CD4-positive, alpha-beta T cell (primary cell): ENCODE measurements around the gene LCN12. TPM values are rescaled to one million over a fixed set of nuclear protein-coding genes. Genes with fewer than 3 reads are reported as not detected.

Experiments used
- ATAC-seq: fragments of 200-7000 bp; cut with Tn5 transposase; one replicate; pipeline ENCODE4 v1.10.0; 2022; ENCODE audit warnings: mild to moderate bottlenecking; ENCODE audit not compliant: poor library complexity
- CTCF ChIA-PET: fragments of 350-600 bp; sonication (Branson Sonifier 250); formaldehyde crosslinking; loops from one replicate; lab custom pipeline; 2021; ENCODE audit warnings: antibody characterized with exemption, inconsistent platforms; lab: Charles Lee
- POLR2A ChIA-PET: fragments of 350-600 bp; sonication (Branson Sonifier 250); formaldehyde crosslinking; loops from one replicate; lab custom pipeline; 2021; ENCODE audit warnings: antibody characterized with exemption, inconsistent platforms; lab: Charles Lee
- DNase-seq, 14 experiments: peaks; one replicate each; pipeline ENCODE4 v3.0.0-alpha.2; 2013 to 2020; ENCODE audit warnings: mixed read lengths in 2 of 14
- H3K27ac ChIP-seq, 2 donors: one replicate each; pipeline versions ENCODE4 v1.5.1 to v1.7.0; 2013; ENCODE audit warnings: low read length in 2 of 2, low read depth in 1 of 2, mild to moderate bottlenecking in 1 of 2
- H3K27me3 ChIP-seq, 2 experiments: 1 replicate in 1 of 2; 2 replicates in 1 of 2; pipeline versions ENCODE4 v1.6.1 to v1.7.0; 2013; ENCODE audit warnings: low read length in 2 of 2, control low read depth in 1 of 2, mild to moderate bottlenecking in 1 of 2, moderate library complexity in 1 of 2; ENCODE audit not compliant: insufficient read depth in 2 of 2, control insufficient read depth in 1 of 2
- H3K36me3 ChIP-seq: one replicate; pipeline ENCODE4 v1.6.1; 2013; ENCODE audit warnings: low read length, control low read depth; ENCODE audit not compliant: insufficient read depth
- H3K4me1 ChIP-seq: one replicate; pipeline ENCODE4 v1.6.1; 2013; ENCODE audit warnings: low read length, control low read depth; ENCODE audit not compliant: insufficient read depth
- H3K4me3 ChIP-seq: one replicate; pipeline ENCODE4 v1.5.1; 2013; ENCODE audit warnings: mild to moderate bottlenecking, low read length, moderate library complexity
- H3K9me3 ChIP-seq, 2 experiments: 1 replicate in 1 of 2; 2 replicates in 1 of 2; pipeline versions ENCODE4 v1.6.1 to v1.7.0; 2013; ENCODE audit warnings: low read length in 2 of 2, mild to moderate bottlenecking in 2 of 2, control low read depth in 1 of 2, moderate library complexity in 1 of 2; ENCODE audit not compliant: control insufficient read depth in 1 of 2, insufficient read depth in 1 of 2
- H3K27ac Mint-ChIP-seq: one replicate; pipeline ENCODE4 v1.8.0; 2020; ENCODE audit warnings: mixed read lengths
- H3K27me3 Mint-ChIP-seq: one replicate; pipeline ENCODE4 v1.8.0; 2021; ENCODE audit warnings: mixed read lengths
- H3K36me3 Mint-ChIP-seq: one replicate; pipeline ENCODE4 v1.8.0; 2021; ENCODE audit warnings: low read depth, mixed read lengths
- H3K4me1 Mint-ChIP-seq: one replicate; pipeline ENCODE4 v1.8.0; 2021; ENCODE audit warnings: low read depth, mixed read lengths
- H3K4me3 Mint-ChIP-seq: one replicate; pipeline ENCODE4 v1.8.0; 2020; ENCODE audit warnings: mild to moderate bottlenecking, mixed read lengths
- H3K9me3 Mint-ChIP-seq: one replicate; pipeline ENCODE4 v1.8.0; 2020; ENCODE audit warnings: mixed read lengths
- CTCF ChIP-seq: fragments of 200-600 bp; IDR thresholded peaks from one replicate; pipeline ENCODE4 v1.8.0; 2022; ENCODE audit warnings: antibody characterized with exemption, mild to moderate bottlenecking
- intact Hi-C, 2 experiments: fragments of 100-400 bp; cut with DNase I in 1 of 2; cut with micrococcal nuclease in 1 of 2; formaldehyde crosslinking; loops; one replicate each; pipeline versions ENCODE4 v1.15.1 to v1.9.0; 2023 to 2025; cut with DNase I, micrococcal nuclease
- total RNA-seq, 174 experiments: library from RNA in 2 of 174; stranded (reverse) in 2 of 174; gene quantifications; one replicate each; pipeline ENCODE4 v1.2.3 and lab custom pipeline; 2021 to 2026

The LCN12 gene
- total RNA-seq, 2 experiments from 2014 or later: 1.3 to 1.5 TPM

- no peak overlapping the region for H3K4me3 ChIP-seq
- no peaks in the 10 kb centered on the region for H3K36me3 ChIP-seq
- ChIA-PET CTCF (no interaction called here), POLR2A (no interaction called here)
- H3K36me3 Mint-ChIP-seq: no peaks in the 10 kb centered on the region
- no peaks in the 10 kb centered on the region for H3K27me3 Mint-ChIP-seq
- TF ChIP-seq CTCF: no peak
- H3K9me3 ChIP-seq: no peaks in the 10 kb centered on the region
- no peak overlapping the region for H3K27ac ChIP-seq
- H3K4me1 Mint-ChIP-seq: peaks cover 29% of the 10 kb centered on the region
- no peak overlapping the region for H3K27ac Mint-ChIP-seq
- ATAC-seq: no peak
- DNase-seq: no peak
- H3K27me3 ChIP-seq: no peaks in the 10 kb centered on the region
- no peak overlapping the region for H3K4me3 Mint-ChIP-seq
- no peaks in the 10 kb centered on the region for H3K9me3 Mint-ChIP-seq
- peaks cover 78% of the 10 kb centered on the region for H3K4me1 ChIP-seq
- intact Hi-C loops: no loop called here
These were observed 11.7 kb downstream of the LCN12 start for GRCh38 chr9:136963751-136964150.

- Histone ChIP-seq H3K27ac (no peak overlapping the region), H3K27me3 (no peaks in the 10 kb centered on the region), H3K36me3 (no peaks in the 10 kb centered on the region), H3K4me1 (peaks cover 74% of the 10 kb centered on the region), H3K4me3 (no peak overlapping the region), H3K9me3 (no peaks in the 10 kb centered on the region)
- H3K4me1 Mint-ChIP-seq: peaks cover 29% of the 10 kb centered on the region
- H3K36me3 Mint-ChIP-seq: no peaks in the 10 kb centered on the region
- H3K4me3 Mint-ChIP-seq: no peak overlapping the region
- no peaks in the 10 kb centered on the region for H3K27me3 Mint-ChIP-seq
- DNase-seq: no peak
- TF ChIP-seq CTCF: no peak
- no peak for ATAC-seq
- intact Hi-C loops: no loop called here
- no peak overlapping the region for H3K27ac Mint-ChIP-seq
- CTCF ChIA-PET: no interaction called here
- POLR2A ChIA-PET: no interaction called here
- H3K9me3 Mint-ChIP-seq: no peaks in the 10 kb centered on the region
These were observed 12.2 kb downstream of the LCN12 start for GRCh38 chr9:136964171-136964689.

- H3K36me3 ChIP-seq: no peaks in the 10 kb centered on the region
- H3K27me3 ChIP-seq: no peaks in the 10 kb centered on the region
- ChIA-PET CTCF (no interaction called here), POLR2A (interaction anchor here (1.3 kb wide), 1 partner anchor 27 kb away, joined by 3 read pairs; the partner anchor contains the start of gene PAXX)
- H3K27ac Mint-ChIP-seq: no peak overlapping the region
- no peak overlapping the region for H3K27ac ChIP-seq
- H3K4me1 Mint-ChIP-seq: peaks cover 28% of the 10 kb centered on the region
- intact Hi-C loops: no loop called here
- H3K27me3 Mint-ChIP-seq: no peaks in the 10 kb centered on the region
- no peaks in the 10 kb centered on the region for H3K36me3 Mint-ChIP-seq
- no peak overlapping the region for H3K4me3 ChIP-seq
- no peaks in the 10 kb centered on the region for H3K9me3 ChIP-seq
- no peak for TF ChIP-seq CTCF
- peaks cover 67% of the 10 kb centered on the region for H3K4me1 ChIP-seq
- DNase-seq (no peak), ATAC-seq (no peak)
- no peaks in the 10 kb centered on the region for H3K9me3 Mint-ChIP-seq
- H3K4me3 Mint-ChIP-seq: no peak overlapping the region
These were observed 12.9 kb downstream of the LCN12 start for GRCh38 chr9:136964833-136965422.
